SU-DHL-6 (cell line): ENCODE measurements around the gene RAP1GAP.

Source experiments
- H2AFZ ChIP-seq: fragments of 200-600 bp; sonication (generic); 2 replicates; pipeline ENCODE4 v1.6.1; 2014; ENCODE audit warnings: low read depth, mild to moderate bottlenecking, moderate library complexity, mixed read lengths, antibody characterized with exemption, low read length; ENCODE audit not compliant: severe bottlenecking
- H3F3A ChIP-seq: fragments of 200-600 bp; shearing (Covaris generic); 2 replicates; pipeline ENCODE4 v1.6.0; 2016; ENCODE audit warnings: antibody characterized with exemption, mild to moderate bottlenecking; ENCODE audit not compliant: insufficient read depth
- H3K27ac ChIP-seq: fragments of 200-600 bp; sonication (generic); 2 replicates; pipeline ENCODE4 v1.5.1; 2016; ENCODE audit warnings: low read depth, mild to moderate bottlenecking, low read length, moderate library complexity, mixed read lengths
- H3K27me3 ChIP-seq: fragments of 200-600 bp; sonication (generic), shearing (Covaris generic); 2 replicates; pipeline ENCODE4 v1.6.0; 2014; ENCODE audit warnings: mild to moderate bottlenecking, low read length
- H3K36me3 ChIP-seq: fragments of 200-600 bp; sonication (generic); 2 replicates; pipeline ENCODE4 v1.6.1; 2014; ENCODE audit warnings: mild to moderate bottlenecking, low read length, mixed read lengths
- H3K4me2 ChIP-seq: fragments of 300-600, 200-600 bp; shearing (Covaris generic), sonication (generic); 2 replicates; pipeline ENCODE4 v1.6.0; 2014; ENCODE audit warnings: low read length, low read depth, mild to moderate bottlenecking; ENCODE audit not compliant: poor library complexity, severe bottlenecking
- H3K4me3 ChIP-seq: fragments of 200-600 bp; sonication (generic); 2 replicates; pipeline ENCODE4 v1.5.1; 2014; ENCODE audit warnings: antibody characterized with exemption, low read length, mild to moderate bottlenecking, mixed read lengths; ENCODE audit not compliant: insufficient read depth, poor library complexity, severe bottlenecking
- H3K79me2 ChIP-seq: fragments of 200-600 bp; sonication (generic); 2 replicates; pipeline ENCODE4 v1.6.1; 2014; ENCODE audit warnings: mild to moderate bottlenecking, low read length, moderate library complexity; ENCODE audit not compliant: insufficient read depth
- H3K9ac ChIP-seq: fragments of 200-600 bp; sonication (generic); 2 replicates; pipeline ENCODE4 v1.7.0; 2014; ENCODE audit warnings: mild to moderate bottlenecking, low read length
- H3K9me2 ChIP-seq: fragments of 200-600 bp; sonication (generic); replicated peaks from 2 replicates; pipeline ENCODE4 v1.6.1; 2014; ENCODE audit warnings: low read length; ENCODE audit not compliant: insufficient read depth
- H3K9me3 ChIP-seq: fragments of 200-600 bp; sonication (generic); 2 replicates; pipeline ENCODE4 v1.6.1; 2014; ENCODE audit warnings: low read length, mixed read lengths; ENCODE audit not compliant: insufficient read depth
- H4K20me1 ChIP-seq: fragments of 200-600 bp; sonication (generic); 2 replicates; pipeline ENCODE4 v1.6.1; 2014; ENCODE audit warnings: low read depth, mild to moderate bottlenecking, antibody characterized with exemption, low read length, moderate library complexity, mixed read lengths
- EZH2phosphoT487 ChIP-seq: fragments of 200-600 bp; sonication (generic), shearing (Covaris generic); conservative IDR thresholded peaks from 2 replicates; pipeline ENCODE4 v1.6.1; 2018; ENCODE audit warnings: mild to moderate bottlenecking, antibody characterized with exemption, low read length, moderate library complexity, mixed read lengths
- TF ChIP-seq, protein P1 (sequence below): fragments of 200-600 bp; sonication (generic); IDR thresholded peaks from one replicate; pipeline ENCODE4 v1.5.1; 2017; ENCODE audit warnings: antibody characterized with exemption, mild to moderate bottlenecking, low read length, moderate library complexity; ENCODE audit not compliant: insufficient read depth, poor library complexity, severe bottlenecking

The RAP1GAP gene

DNA sequence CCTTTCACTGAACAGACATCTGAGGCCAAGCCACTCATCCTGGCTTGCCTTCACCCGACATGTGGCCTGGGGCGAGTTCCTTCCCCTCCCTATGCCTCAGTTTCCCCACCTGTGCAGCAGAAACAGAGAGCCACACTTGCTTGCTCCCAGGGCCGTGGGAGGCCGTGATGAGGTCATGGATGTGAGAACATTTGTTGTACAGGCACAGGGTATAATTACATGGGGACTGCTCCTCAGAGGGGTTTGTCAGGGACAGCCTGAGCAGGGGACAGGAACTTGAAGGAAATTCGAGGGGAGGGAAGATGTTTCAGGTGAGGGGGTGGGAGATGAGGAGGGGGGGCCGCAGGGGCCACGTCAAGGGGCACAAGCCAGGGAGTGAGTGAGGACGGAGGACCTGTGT, 103.9 kb downstream of the RAP1GAP start:
- Histone ChIP-seq H3K4me3 (no peak overlapping the region), H3K9me3 (no peaks in the 10 kb centered on the region), H3K27ac (no peak overlapping the region), H3K79me2 (no peaks in the 10 kb centered on the region), H3K9me2 (no peaks in the 10 kb centered on the region), H3K27me3 (no peaks in the 10 kb centered on the region), H3F3A (no peaks in the 10 kb centered on the region), H3K9ac (no peak overlapping the region), H3K36me3 (no peaks in the 10 kb centered on the region), H3K4me2 (no peak overlapping the region), H2AFZ (no peak overlapping the region), H4K20me1 (no peaks in the 10 kb centered on the region)
- TF ChIP-seq, protein P1, sequence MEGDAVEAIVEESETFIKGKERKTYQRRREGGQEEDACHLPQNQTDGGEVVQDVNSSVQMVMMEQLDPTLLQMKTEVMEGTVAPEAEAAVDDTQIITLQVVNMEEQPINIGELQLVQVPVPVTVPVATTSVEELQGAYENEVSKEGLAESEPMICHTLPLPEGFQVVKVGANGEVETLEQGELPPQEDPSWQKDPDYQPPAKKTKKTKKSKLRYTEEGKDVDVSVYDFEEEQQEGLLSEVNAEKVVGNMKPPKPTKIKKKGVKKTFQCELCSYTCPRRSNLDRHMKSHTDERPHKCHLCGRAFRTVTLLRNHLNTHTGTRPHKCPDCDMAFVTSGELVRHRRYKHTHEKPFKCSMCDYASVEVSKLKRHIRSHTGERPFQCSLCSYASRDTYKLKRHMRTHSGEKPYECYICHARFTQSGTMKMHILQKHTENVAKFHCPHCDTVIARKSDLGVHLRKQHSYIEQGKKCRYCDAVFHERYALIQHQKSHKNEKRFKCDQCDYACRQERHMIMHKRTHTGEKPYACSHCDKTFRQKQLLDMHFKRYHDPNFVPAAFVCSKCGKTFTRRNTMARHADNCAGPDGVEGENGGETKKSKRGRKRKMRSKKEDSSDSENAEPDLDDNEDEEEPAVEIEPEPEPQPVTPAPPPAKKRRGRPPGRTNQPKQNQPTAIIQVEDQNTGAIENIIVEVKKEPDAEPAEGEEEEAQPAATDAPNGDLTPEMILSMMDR: no peak
- no peak for TF ChIP-seq EZH2phosphoT487

DNA sequence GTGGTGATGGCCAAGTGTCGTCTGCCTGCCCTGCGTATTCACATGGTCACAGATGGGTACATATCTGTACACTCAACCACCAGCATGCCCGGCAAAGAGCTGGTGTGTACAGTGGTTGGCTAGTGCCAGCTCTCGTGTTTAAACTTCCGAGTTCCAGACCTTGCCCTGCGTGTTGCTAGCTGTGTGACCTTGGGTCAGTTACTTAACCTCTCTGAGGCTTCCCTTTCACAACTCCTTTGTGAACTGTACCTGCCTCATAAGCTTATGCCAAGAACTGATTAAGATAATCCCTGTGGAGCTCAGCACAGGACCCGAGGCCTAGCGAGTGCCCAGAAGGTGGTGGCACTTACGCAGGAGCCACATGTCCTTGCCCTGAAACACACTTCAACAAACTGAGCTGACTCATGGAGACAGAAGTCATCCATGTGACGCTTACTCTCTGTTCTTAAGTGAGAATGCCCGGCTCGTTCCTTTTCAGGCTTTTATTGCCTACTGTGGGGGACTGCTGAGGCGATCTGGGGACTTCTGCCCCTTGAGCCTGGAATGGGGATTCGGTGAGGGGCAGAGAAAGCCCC, 104.5 kb downstream of the RAP1GAP start:
- H2AFZ ChIP-seq: no peak overlapping the region
- H3K9me2 ChIP-seq: no peaks in the 10 kb centered on the region
- no peaks in the 10 kb centered on the region for H3K27me3 ChIP-seq
- H3F3A ChIP-seq: no peaks in the 10 kb centered on the region
- no peak overlapping the region for H3K9ac ChIP-seq
- H3K9me3 ChIP-seq: no peaks in the 10 kb centered on the region
- no peaks in the 10 kb centered on the region for H3K79me2 ChIP-seq
- H4K20me1 ChIP-seq: no peaks in the 10 kb centered on the region
- H3K27ac ChIP-seq: no peak overlapping the region
- TF ChIP-seq, protein P1: no peak
- no peak for TF ChIP-seq EZH2phosphoT487
- no peak overlapping the region for H3K4me2 ChIP-seq
- H3K36me3 ChIP-seq: no peaks in the 10 kb centered on the region
- H3K4me3 ChIP-seq: no peak overlapping the region

DNA sequence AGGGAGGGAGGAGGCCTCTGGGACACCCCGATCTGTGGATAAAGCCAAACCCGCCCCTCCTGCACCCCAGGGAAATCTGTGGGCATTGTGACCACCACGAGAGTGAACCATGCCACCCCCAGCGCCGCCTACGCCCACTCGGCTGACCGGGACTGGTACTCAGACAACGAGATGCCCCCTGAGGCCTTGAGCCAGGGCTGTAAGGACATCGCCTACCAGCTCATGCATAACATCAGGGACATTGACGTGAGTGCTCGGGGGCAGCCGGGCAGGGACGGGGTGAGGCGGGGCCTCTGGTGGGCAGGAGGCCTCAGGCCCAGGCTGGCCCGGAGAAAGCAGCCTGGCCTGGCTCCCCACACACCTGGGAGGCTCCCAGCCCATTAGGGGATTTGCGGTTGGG, 105.2 kb downstream of the RAP1GAP start:
- Histone ChIP-seq H3K9me2 (no peaks in the 10 kb centered on the region), H4K20me1 (no peaks in the 10 kb centered on the region), H3K27ac (no peak overlapping the region), H3F3A (no peaks in the 10 kb centered on the region), H3K9ac (no peak overlapping the region), H3K4me3 (no peak overlapping the region), H3K9me3 (no peaks in the 10 kb centered on the region), H3K36me3 (no peaks in the 10 kb centered on the region), H3K27me3 (no peaks in the 10 kb centered on the region), H3K4me2 (no peak overlapping the region), H2AFZ (no peak overlapping the region), H3K79me2 (no peaks in the 10 kb centered on the region)
- TF ChIP-seq, protein P1: no peak
- TF ChIP-seq EZH2phosphoT487: no peak
